Neural cell (in vitro differentiated cells): Measurements from ENCODE around the gene VPS33A. TPM values are rescaled to one million over a fixed set of nuclear protein-coding genes. Genes with fewer than 3 reads are reported as not detected.

Source experiments
- H2AFZ ChIP-seq: fragments of 200-600, 300-800 bp; sonication (generic), shearing (Covaris generic); 2 replicates; pipeline ENCODE4 v1.6.0; 2014; ENCODE audit warnings: low read depth, mild to moderate bottlenecking, antibody characterized with exemption, low read length, moderate library complexity
- H3F3A ChIP-seq: fragments of 200-600 bp; shearing (Covaris generic); 2 replicates; pipeline ENCODE4 v1.6.1; 2016; ENCODE audit warnings: mild to moderate bottlenecking, moderate library complexity, mixed read lengths, antibody characterized with exemption, low read length; ENCODE audit not compliant: insufficient read depth, poor library complexity, severe bottlenecking
- H3K27ac ChIP-seq: fragments of 200-600, 300-800 bp; sonication (generic), shearing (Covaris generic); 2 replicates; pipeline ENCODE4 v1.5.1; 2014; ENCODE audit warnings: mild to moderate bottlenecking, low read length, moderate library complexity
- H3K27me3 ChIP-seq: fragments of 300-800, 200-600 bp; sonication (generic), shearing (Covaris generic); 2 replicates; pipeline ENCODE4 v1.6.0; 2014; ENCODE audit warnings: mild to moderate bottlenecking, low read depth, low read length, moderate library complexity; ENCODE audit not compliant: insufficient read depth
- H3K36me3 ChIP-seq: fragments of 300-800, 200-600 bp; sonication (generic), shearing (Covaris generic); 2 replicates; pipeline ENCODE4 v1.5.1; 2014; ENCODE audit warnings: mild to moderate bottlenecking, antibody characterized with exemption, low read length, moderate library complexity; ENCODE audit not compliant: insufficient read depth
- H3K4me2 ChIP-seq: fragments of 300-800, 200-600 bp; sonication (generic), shearing (Covaris generic); 2 replicates; pipeline ENCODE4 v1.6.0; 2014; ENCODE audit warnings: mild to moderate bottlenecking, low read length
- H3K4me3 ChIP-seq: fragments of 300-800, 200-600 bp; sonication (generic), shearing (Covaris generic); 2 replicates; pipeline ENCODE4 v1.5.1; 2014; ENCODE audit warnings: mild to moderate bottlenecking, low read length, moderate library complexity
- H3K79me2 ChIP-seq: fragments of 200-600 bp; shearing (Covaris generic); replicated peaks from 2 replicates; pipeline ENCODE4 v1.6.0; 2014; ENCODE audit warnings: mild to moderate bottlenecking, low read length, moderate library complexity; ENCODE audit not compliant: insufficient read depth
- H3K9ac ChIP-seq: fragments of 300-800, 200-600 bp; sonication (generic), shearing (Covaris generic); 2 replicates; pipeline ENCODE4 v1.6.1; 2016; ENCODE audit warnings: mild to moderate bottlenecking, low read length, mixed read lengths
- H3K9me2 ChIP-seq: fragments of 200-600 bp; shearing (Covaris generic); 2 replicates; pipeline ENCODE4 v1.6.1; 2016; ENCODE audit warnings: mild to moderate bottlenecking, low read length, mixed read lengths; ENCODE audit not compliant: insufficient read depth
- H3K9me3 ChIP-seq: fragments of 200-600, 300-800 bp; sonication (generic), shearing (Covaris generic); 2 replicates; pipeline ENCODE4 v1.6.1; 2016; ENCODE audit warnings: mild to moderate bottlenecking, mixed run types, low read length, moderate library complexity, mixed read lengths
- H4K20me1 ChIP-seq: fragments of 200-600 bp; shearing (Covaris generic); 2 replicates; pipeline ENCODE4 v1.6.1; 2016; ENCODE audit warnings: mild to moderate bottlenecking, mixed run types; ENCODE audit not compliant: insufficient read depth
- EP300 ChIP-seq: fragments of 450-650 bp; conservative IDR thresholded peaks from 2 replicates; pipeline ENCODE4 v1.6.1; 2014; ENCODE audit warnings: antibody characterized with exemption, mild to moderate bottlenecking, moderate library complexity; ENCODE audit not compliant: poor library complexity, severe bottlenecking
- EZH2 ChIP-seq: fragments of 200-600, 300-800 bp; shearing (Covaris generic), sonication (generic); IDR thresholded peaks from 2 replicates; pipeline ENCODE4 v1.6.1; 2014; ENCODE audit warnings: antibody characterized with exemption, low read length, borderline replicate concordance, mild to moderate bottlenecking; ENCODE audit not compliant: insufficient read depth, poor library complexity, severe bottlenecking
- MXI1 ChIP-seq: fragments of 450-650 bp; conservative IDR thresholded peaks from 2 replicates; pipeline ENCODE4 v1.6.1; 2014; ENCODE audit warnings: antibody characterized with exemption, mild to moderate bottlenecking; ENCODE audit not compliant: poor library complexity, severe bottlenecking
- POLR2AphosphoS5 ChIP-seq: IDR thresholded peaks from 2 replicates; pipeline ENCODE4 v1.6.1; 2012
- RAD21 ChIP-seq: fragments of 450-650 bp; conservative IDR thresholded peaks from 2 replicates; pipeline ENCODE4 v1.6.1; 2014; ENCODE audit warnings: antibody characterized with exemption, mild to moderate bottlenecking, moderate library complexity
- REST ChIP-seq: IDR thresholded peaks from 2 replicates; pipeline ENCODE4 v1.6.1; 2012; ENCODE audit warnings: borderline replicate concordance
- SMC3 ChIP-seq: fragments of 450-650 bp; conservative IDR thresholded peaks from 2 replicates; pipeline ENCODE4 v1.6.1; 2014; ENCODE audit warnings: antibody characterized with exemption, mild to moderate bottlenecking, moderate library complexity; ENCODE audit not compliant: poor library complexity
- TAF1 ChIP-seq: IDR thresholded peaks from 2 replicates; pipeline ENCODE4 v1.6.1; 2012; ENCODE audit warnings: low read depth
- polyA plus RNA-seq: library from polyadenylated mRNA; depleted of rRNA; stranded (reverse); fragments of >200 nt; gene quantifications from 2 replicates; pipeline ENCODE4 v1.2.3, GENCODE V29; 2014
- TF ChIP-seq, protein P1 (sequence below): fragments of 450-650 bp; IDR thresholded peaks from 2 replicates; pipeline ENCODE4 v1.5.1; 2014; ENCODE audit warnings: antibody characterized with exemption, mild to moderate bottlenecking, moderate library complexity; ENCODE audit not compliant: poor library complexity, severe bottlenecking

The VPS33A gene
- polyA plus RNA-seq, 1 donor from 2014 or later = 40.9 TPM

DNA sequence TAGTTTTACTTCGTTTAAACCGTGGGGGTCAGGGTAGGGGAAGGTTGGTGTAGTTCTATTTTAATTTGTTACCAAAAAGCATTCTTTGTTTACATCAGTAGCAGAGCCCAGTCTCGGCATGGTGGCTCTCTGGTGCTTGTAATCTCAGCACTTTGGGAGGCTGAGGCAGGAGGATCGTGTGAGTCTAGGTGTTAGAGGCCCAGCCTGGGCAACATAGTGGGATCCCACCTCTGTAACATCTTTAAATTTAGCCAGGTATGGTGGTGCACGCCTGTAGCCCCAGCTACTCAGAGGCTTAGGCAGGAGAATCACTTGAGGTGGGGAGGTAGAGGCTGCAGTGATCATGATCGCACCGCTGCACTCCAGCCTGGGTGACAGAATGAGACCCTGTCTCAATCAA is 81.2 kb downstream of the VPS33A start:
- H3K79me2 ChIP-seq = no peaks in the 10 kb centered on the region
- no peaks in the 10 kb centered on the region for H3K9me3 ChIP-seq
- no peaks in the 10 kb centered on the region for H3F3A ChIP-seq
- no peak for TF ChIP-seq SMC3
- TF ChIP-seq TAF1 = no peak
- no peak for TF ChIP-seq MXI1
- no peak for TF ChIP-seq EZH2
- TF ChIP-seq RAD21 = no peak
- TF ChIP-seq POLR2AphosphoS5 = no peak
- TF ChIP-seq EP300 = no peak
- no peak for TF ChIP-seq REST
- TF ChIP-seq, protein P1, sequence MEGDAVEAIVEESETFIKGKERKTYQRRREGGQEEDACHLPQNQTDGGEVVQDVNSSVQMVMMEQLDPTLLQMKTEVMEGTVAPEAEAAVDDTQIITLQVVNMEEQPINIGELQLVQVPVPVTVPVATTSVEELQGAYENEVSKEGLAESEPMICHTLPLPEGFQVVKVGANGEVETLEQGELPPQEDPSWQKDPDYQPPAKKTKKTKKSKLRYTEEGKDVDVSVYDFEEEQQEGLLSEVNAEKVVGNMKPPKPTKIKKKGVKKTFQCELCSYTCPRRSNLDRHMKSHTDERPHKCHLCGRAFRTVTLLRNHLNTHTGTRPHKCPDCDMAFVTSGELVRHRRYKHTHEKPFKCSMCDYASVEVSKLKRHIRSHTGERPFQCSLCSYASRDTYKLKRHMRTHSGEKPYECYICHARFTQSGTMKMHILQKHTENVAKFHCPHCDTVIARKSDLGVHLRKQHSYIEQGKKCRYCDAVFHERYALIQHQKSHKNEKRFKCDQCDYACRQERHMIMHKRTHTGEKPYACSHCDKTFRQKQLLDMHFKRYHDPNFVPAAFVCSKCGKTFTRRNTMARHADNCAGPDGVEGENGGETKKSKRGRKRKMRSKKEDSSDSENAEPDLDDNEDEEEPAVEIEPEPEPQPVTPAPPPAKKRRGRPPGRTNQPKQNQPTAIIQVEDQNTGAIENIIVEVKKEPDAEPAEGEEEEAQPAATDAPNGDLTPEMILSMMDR = no peak
- no peaks in the 10 kb centered on the region for H4K20me1 ChIP-seq
- no peak overlapping the region for H2AFZ ChIP-seq
- H3K36me3 ChIP-seq = no peaks in the 10 kb centered on the region
- no peak overlapping the region for H3K4me3 ChIP-seq
- no peak overlapping the region for H3K4me2 ChIP-seq
- no peak overlapping the region for H3K9ac ChIP-seq
- no peaks in the 10 kb centered on the region for H3K9me2 ChIP-seq
- peaks cover 14% of the 10 kb centered on the region for H3K27me3 ChIP-seq
- no peak overlapping the region for H3K27ac ChIP-seq

GRCh38 chr12:122184517-122184916 is 81.8 kb downstream of the VPS33A start:
- Histone ChIP-seq H3K27me3 (peaks cover 14% of the 10 kb centered on the region), H3K4me3 (no peak overlapping the region), H2AFZ (no peak overlapping the region), H3K9me3 (no peaks in the 10 kb centered on the region), H3K36me3 (no peaks in the 10 kb centered on the region), H3K4me2 (no peak overlapping the region), H3F3A (no peaks in the 10 kb centered on the region), H3K79me2 (no peaks in the 10 kb centered on the region), H3K27ac (no peak overlapping the region), H4K20me1 (no peaks in the 10 kb centered on the region), H3K9me2 (no peaks in the 10 kb centered on the region), H3K9ac (no peak overlapping the region)
- TF ChIP-seq, protein P1 = no peak
- TF ChIP-seq RAD21 (no peak), POLR2AphosphoS5 (no peak), EP300 (no peak), MXI1 (no peak), REST (no peak), TAF1 (no peak), EZH2 (no peak), SMC3 (no peak)
